ENCODE measurements around the gene RAD51AP2.
"Not testable (repeated sequence)": the region's sequence is repeated elsewhere in the genome, so short reads cannot be mapped to it uniquely, and the experiment has no call there.

The RAD51AP2 gene

DNA sequence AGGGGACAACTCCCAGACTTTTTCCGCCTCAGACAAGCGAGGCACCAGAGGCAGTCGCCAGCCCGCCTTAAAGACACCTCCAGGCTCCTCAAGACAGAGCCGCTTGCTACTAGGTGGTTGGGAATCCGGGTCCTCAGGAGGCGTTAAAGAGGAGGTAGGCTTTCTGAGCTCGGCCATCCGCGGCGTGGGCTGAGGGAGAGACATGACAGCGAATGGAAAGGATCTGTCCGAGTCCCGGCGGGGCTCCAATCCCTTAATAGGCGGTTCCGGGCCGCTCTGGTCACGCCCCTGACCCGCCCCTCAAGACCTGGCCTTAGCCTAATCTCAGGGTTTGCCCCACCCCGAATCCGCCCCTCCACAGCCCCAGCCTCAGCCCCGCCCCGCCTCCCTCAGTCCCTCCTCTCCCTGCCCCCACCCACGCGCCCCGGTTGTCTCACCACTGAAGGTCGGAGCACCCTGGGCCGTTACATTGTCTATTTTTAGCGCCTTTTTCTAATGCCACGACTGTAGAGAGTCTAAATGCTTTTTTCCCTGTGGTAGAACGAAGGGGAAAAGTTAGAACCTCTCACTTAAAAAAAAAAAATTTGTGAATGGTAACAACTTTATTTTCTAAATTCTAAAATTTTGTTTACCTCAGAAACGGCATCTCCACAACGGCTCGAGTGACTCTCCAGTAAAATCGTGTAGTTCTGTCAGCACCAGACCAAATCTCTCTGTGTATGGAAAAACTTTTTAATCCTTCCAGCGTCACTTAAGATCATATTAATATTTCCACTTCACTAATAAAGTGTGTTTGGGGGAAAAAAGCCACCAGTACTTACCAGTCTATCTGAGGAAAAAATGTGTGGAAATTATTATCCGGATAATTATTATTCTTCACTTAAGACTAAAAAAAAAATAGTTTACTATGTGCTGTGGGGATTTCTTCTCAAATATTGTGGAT is at the start of gene RAD51AP2:
RAD51AP2 (minus strand) TSS at position 229 of the 943 bp plus-strand sequence; CDS start at position 204, 25 bp downstream.
- no peak for DNase-seq (ENCODE audit: low spot score)

DNA sequence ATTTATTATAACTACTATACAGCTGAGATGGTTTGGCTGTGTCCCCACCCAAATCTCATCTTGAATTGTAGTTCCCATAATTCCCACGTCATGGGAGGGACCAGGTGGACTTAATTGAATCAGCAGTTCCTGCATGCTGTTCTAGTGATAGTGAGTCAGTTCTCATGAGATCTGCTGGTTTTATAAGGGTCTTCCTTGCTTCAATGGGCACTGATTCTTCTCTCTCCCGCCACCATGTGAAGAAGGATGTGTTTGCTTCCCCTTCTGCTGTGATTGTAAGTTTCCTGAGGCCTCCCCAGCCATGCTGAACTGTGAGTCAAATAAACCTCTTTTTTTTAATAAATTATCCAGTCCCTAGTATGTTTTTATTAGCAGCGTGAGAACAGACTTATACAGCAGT is 47.5 kb upstream of the RAD51AP2 start:
- not testable (repeated sequence) for DNase-seq (ENCODE audit: low spot score)

DNA sequence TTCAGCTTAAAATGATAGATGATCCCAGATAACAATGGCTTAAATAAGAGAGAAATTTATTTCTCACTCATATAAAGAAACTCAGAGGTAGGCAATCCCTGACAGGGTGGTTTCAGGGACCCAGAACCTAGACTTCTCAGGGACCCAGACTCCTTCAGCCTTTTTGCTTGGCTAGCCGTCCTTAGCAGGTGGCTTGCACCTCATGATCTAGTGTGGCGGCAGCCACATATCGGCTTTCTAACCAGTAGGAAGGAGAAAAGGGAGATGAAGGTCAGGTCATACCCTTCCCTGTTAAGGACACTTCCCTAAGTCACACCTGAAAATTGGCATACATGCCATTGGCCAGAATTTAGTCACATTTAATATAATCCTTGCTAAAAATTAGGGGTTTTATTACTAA is 40.6 kb upstream of the RAD51AP2 start:
- no peak for DNase-seq (ENCODE audit: low spot score)

DNA sequence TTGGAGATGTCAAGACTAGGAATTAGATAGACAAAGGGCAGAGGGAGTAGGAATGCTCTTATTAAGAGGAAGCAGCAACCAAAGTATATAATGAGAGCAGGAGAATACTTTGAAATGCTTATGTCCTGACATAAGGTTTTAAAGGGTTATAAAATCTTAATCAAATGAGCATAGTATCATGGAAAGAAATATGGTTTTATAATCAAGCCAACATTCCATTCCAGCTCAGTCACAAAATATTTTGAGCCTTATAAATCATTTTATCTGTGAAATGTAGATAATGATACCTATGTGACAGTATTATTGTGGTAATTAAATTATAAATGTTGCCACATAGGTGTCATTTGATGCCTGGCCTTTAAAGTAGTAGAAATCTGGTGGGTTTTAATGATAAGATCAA is 39.8 kb upstream of the RAD51AP2 start:
- no peak for DNase-seq (ENCODE audit: low spot score)

DNA sequence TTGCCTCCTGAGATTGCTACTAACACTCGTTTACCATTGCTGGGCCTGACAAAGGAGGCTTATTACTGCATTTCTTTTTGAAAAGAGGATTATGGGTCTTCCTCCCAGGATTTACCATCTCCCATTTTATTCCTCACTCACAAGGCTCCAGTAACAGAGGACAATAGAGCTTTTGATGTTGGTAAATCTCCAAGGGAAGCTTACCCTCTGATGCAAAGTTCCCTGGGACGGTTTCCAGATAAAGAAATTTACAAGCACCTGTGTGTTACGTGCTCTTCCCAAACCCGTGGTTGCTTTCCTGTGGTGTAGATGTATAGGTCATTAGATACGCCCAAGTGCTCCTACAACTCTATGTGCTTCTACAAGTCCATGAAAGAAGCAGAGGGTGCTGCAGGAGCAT is 39.4 kb upstream of the RAD51AP2 start:
- DNase-seq (ENCODE audit: low spot score): no peak

DNA sequence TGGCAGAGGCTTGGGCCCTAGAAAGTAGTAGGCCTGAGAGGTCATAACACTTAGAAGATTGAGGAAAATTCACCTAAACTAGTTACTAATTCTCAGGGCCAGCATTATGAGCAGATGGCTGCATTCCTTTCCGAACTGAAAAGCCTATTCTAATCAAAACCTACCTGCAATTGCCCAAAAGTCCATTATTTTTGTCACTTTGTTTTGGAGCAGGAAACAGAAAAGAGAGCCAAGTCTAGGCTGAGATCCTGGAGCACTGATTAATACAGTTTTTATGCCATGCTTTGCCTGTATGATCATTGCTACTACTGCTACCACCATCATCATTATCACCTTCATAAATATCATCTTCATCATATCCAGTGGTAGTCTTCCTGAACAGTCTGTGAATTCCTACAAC is 36.9 kb upstream of the RAD51AP2 start:
- no peak for DNase-seq (ENCODE audit: low spot score)

DNA sequence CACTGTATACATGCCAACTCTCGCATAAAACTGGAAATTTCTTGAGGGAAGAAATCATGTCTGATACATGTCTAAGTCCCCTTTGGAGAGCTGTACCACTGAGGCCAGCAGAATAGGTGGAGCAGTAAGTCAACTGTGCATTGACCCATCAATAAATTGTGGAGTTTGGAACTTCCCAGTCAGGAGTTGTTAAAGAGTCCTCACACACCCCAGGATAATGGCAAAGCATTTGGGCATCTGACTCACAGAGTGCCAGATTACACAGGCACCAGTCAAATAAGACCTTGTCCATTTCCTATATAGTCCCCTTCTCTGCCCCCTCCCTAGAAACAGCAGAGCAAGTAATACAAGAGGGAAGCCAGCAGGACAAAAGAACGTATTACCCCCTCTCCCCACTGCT is 32.7 kb upstream of the RAD51AP2 start:
- no peak for DNase-seq (ENCODE audit: low spot score)

DNA sequence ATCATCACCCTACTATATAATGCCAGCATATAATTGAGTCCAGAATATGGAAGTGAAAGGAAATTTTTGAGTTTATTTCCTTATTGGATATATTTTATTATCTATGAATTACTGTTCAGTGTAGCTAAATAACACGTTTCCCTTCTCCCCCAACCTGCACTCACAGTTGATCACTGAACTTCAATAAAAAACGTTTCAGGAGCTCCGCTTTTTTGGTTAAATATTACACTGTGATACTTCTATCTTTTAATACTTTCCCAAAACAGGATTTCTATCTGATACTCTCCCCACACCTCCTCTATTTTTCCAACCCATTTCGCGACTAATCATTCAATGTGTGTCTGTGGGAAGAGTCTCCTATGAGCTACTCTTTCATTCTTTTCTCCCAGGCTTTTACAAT is 29.5 kb upstream of the RAD51AP2 start:
- DNase-seq (ENCODE audit: low spot score): no peak

DNA sequence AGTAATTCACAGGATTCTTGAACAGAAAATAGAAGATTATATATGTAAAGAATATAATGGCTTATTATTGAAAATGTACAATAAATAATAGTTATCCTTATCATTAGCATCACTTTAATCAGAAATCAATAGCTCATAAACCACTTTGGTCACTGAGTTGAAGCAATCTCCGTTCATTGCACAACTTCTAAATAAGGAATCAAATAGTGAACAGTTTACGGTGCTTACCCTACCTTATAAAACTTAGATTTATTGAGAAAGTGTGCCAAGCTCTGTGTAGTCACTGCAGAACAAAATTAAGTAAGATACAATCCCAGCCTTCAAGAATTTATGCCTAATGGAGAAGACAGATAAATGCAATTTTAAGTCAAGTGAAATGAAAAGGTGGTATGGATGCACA is 29.0 kb upstream of the RAD51AP2 start:
- no peak for DNase-seq (ENCODE audit: low spot score)

DNA sequence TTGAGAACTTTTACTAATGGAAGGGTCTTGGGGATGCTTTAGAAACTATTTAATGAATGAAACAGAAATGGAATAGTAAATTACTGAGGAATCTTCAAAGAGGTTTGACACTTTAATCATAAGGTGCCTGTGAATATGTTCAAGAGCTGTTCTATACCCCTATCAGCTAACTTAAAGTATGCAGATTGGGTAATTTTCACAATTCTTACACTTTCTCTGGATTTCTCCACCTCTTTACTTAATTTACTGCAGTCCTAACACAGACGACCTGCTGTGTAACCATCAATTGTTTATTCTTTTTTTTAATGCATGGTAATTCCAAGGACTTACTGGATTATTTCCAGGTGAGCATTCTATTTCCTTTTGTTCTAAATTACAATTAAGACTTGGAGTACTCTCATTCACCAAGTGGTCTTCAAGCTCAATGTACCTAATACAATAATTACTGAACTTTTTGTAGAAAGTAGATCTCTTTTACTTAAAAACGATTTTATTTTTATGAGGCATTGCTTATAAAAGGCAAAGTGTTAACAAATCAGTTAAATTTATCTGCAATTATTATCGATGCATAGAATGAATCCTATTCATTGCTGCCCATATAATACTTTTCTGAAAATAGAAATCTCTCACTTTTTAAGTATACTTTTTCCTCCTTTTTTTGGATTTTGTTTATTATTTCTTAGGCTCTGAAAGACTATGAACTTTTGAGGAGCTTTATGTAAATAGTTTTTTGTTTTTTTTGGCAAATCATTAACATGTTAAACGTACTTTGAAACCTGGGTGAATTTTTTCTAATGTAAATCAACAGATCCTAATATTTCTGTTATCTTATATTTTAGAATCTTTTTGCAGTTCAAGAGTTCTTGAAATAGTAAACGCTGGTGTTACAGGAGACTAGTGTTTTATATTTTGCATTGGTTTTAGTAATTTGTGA is 27.7 kb upstream of the RAD51AP2 start:
- no peak for DNase-seq (ENCODE audit: low spot score)

DNA sequence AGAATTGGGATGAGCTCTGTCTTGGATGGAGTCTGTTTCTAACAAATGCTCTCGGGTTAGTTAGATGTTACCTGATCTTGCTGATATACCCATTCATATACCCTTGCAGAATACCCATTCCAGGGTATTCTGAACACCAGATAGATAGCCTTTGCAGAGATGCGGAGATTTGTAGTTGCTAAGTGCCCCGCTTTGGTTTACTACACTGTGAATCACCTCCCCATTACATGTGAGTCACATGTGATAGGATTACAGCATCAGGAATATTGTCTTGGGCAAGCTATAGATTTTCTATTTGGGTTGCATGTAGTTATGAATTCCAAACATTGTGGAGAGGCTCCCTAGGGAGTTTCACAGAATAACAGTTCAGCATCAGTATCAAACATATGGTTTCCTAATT is 26.0 kb upstream of the RAD51AP2 start:
- no peak for DNase-seq (ENCODE audit: low spot score)

DNA sequence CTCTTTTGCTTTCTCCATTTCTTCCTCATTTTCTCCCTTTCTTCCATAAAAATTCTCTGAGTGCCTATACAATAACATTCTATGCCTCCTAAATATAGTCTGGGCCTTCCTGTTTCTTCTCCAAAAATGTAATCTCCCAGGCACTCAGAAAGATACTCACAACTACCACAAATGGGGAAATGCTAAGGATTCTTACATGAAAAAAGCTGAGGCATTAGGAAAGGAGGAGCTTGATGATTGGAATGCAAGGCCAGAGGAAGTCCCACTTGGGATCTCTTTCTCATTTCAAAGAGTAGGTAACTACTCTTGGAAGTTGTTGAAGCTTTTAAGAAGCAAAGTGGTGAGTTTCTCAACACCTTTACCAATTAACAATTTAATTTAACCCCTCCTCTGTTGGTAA is 25.6 kb upstream of the RAD51AP2 start:
- no peak for DNase-seq (ENCODE audit: low spot score)

DNA sequence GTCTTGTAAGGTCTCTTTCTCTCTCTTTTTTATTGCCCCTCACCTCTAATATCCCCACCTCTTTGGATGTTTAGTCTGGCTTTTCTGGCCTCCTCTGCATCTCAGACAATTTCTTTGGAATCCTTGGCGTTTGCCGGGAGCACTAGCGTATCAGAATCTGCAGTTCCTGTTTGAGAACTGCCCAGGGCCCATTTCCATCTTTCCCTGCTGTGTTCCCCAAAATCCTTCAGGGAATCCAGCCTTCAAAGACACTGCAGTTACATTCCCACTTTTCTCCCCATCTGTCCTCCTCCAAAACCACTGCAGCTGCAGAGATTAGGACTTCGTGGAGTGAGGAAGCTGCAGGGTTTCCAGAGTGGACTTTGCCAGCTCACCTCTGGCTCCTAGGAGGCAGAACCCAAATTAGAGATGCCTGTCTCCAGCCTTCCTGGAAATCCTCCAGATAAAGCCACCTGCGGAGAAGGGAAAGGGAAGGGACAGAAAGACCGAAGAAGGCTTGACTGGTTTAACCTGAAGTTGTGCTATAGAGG is 25.0 kb upstream of the RAD51AP2 start:
- DNase-seq (ENCODE audit: low spot score): no peak

DNA sequence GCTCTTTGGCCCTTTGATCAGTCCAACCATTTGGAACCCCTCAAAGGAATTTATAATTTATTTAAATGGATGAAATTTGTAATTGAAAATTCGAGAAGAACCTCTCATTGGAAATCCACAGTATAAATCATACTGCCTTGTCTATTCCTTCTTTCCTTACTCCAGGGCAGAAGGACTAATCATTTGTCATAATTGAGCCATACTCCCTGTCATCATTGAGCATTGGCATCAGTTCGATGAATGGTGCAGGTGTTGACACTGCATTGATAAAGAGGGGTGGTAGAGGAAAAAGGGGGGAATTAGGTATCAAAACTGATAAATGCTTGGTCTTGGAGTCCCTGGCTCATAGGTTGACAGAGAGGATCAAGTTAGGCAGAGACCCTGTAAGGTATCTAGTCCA is 24.2 kb upstream of the RAD51AP2 start:
- DNase-seq (ENCODE audit: low spot score): no peak

DNA sequence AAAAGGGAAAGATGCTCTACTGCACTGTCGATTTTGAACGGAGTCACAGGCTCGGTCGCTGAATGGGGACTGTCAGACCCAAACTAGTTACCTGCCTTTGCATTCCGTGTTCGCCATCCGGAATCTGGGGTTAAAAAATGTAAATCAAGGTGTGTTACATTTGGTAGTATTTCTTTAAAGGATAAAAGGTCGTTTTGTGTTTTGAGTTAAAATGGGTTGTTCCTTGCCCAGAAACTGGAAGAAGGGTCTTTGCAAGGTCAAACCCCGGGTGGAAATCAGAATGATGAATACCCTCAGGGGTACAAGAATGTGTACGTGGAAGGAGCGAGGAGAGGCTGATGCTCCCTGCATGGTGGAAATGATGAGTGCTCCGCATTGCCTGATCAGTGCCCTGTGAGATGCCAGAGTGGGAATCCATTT is 23.3 kb upstream of the RAD51AP2 start:
- no peak for DNase-seq (ENCODE audit: low spot score)

DNA sequence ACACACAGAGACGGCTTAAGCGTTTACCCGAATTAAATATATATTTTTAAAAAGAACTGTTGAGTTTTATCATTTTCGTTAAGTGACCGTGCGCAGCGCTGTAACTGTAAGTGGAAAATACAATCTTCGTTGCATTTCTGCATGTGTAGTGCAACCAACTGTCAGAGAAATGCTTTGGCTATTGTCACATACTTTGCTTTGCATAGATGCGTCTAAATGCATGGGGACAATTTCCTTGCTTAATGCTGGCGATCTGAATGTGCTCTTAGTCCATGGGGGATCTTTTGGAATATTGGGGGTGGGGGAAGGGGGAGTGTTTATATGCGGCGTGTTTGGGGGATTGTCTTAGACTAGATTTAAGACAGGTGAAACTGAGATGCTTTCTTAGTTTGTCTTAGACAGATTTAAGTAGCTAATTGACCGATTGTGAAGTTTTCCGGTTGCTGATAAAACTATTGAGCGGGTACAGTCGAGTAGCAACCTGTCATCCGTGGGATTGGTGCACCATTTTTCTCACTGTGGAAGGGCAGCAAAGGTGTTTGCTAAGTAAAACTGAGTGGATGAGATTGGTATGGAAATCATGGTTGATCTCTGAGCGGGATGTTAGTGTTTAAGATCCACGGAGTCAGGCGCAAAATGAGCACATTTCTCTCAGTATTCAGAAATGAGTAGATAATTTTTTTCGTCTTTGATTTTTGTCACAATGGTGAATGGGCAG is 22.7 kb upstream of the RAD51AP2 start:
- no peak for DNase-seq (ENCODE audit: low spot score)

DNA sequence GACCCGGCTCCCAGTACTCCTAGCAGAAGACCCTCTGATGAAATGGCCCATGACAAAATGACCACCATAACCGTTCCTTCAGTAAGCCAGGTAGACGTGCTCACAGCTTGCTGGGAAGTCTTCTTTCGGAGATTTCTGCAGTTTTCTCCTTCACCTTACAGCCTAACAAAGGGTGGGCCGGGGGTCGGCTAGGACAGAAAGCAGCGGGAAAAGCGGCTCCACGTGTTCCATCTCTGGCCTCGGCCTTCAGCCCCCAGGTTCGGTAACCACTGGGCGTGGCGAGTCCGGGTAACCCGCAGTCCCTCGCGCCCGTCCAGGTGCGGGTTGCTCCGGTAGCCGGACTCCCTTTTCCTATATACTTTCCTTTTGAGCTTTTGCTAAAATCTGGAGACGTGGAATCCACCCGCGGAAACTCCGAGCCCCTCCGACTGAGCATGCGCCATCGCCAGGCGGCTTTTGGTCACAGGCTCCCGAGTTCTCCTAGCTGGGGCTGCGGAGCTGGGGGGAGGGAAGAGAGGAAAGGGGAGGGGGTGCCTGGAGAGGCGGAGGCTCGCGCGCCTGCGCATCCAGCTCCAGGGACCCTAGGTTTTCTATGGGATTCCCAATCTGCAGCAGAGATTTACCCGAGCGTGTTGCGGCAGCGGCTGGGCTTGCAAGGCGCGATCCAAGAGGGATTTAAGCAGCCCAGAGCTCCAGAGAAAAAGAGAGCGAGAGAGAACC is 22.0 kb upstream of the RAD51AP2 start, which contains the start of gene VSNL1:
VSNL1 (plus strand) TSS at position 604 of the 720 bp plus-strand sequence. CDS start 51,379 bp downstream, outside the sequence.
- no peak for DNase-seq (ENCODE audit: low spot score)

DNA sequence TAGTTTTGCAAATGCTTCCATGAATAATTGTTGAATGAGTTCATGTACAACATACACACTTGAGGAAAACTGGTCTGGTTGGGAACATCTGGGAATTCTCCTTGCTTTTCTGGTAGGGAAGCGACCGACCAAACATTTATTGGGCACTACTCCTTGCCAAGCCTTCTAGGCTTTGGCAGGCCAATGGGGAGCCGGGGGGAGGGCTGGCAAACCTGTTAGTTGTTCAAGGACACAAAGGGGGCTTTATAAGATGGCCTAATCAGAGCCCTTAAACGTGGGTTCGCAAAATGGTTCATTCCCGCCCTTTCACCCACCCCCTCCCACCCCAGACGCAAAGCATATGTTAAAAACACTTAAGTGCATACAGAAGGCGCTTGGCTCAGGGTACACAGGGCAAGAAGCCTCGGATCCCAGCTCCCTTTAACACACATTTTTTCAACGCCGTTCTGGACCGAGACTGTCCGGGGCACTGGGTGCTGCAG is 21.4 kb upstream of the RAD51AP2 start:
- DNase-seq (ENCODE audit: low spot score): no peak

DNA sequence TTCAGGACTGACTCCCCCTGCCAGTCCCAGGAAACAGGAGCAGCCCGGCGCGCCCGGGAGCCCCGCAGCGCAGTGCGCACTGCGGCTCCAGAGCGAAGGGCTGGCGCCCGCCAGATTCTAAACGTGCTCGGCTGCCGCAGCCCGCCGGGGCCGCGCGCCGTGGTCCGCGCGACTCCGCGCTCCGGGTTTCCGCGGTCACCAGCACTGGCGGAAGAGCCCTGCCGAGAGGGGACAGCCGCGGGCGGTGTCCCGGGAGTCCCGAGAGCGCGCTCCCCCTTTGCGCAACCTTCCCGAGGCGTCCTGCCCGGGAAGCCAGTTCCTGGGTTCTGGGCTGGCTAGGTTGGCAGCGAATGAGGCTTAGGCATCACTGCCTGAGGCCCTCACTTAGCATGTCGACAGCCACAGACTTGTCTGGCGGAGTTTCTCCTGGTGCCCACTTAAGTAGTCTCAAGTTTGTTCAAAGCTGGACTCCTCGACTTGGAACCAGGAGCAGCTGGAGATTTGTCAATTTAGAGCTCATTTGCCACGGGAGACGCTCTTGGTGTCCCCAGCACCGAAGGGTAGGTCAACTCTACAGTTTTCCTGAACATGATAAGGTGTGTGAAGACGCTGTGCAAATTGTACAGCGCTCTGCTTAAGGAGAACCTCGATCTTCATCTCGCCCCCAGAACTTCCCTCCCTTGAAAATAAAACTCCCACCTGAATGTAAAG is 20.8 kb upstream of the RAD51AP2 start:
- no peak for DNase-seq (ENCODE audit: low spot score)

Data from CD4-positive, alpha-beta T cell treated with Interleukin-2 at 100 ng/mL for 4 hours (primary cell).